Measurements from ENCODE around the gene RCAN2. TPM values are rescaled to one million over a fixed set of nuclear protein-coding genes. Genes with fewer than 3 reads are reported as not detected.
A peak's percentile ranks its signal among the peaks of the same experiment; 100 is the strongest.
"Not testable (repeated sequence)": the region's sequence is repeated elsewhere in the genome, so short reads cannot be mapped to it uniquely, and the experiment has no call there.

RCAN2 gene
- total RNA-seq, 2 experiments from 2014 or later, result 2.8 to 3.1 TPM

DNA sequence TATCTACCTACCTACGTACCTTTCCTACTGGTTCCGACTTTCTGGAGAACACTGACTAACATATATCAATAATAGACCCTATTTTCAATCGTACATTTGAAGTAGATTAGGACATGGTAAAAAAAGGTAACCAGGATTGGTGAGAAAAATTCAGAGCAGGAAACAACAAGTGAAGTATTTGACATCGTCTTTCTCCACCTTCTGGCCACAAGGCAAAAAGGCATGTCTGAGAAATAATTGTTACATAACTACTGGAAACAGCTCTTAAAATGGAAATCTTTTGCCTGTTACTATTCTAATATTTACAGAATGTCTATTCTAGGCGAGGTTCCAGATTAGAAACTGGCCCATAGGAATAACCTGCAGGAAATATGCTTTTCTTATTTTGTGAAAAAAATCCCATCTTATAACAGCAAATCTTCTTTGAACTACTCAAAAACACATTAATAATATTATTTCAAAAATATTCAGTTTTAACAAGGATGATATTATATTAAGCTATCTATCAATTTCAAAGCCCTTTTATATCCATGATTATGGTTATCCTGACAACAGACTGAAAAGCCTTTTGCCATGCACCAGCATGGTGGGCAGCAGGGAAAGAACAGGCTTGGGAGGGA lies 80.8 kb downstream of the RCAN2 start:
- Mint-ChIP-seq H3K36me3 (ENCODE audit: low read depth) (no peaks in the 10 kb centered on the region), H3K27me3 (peaks cover 5% of the 10 kb centered on the region), H3K4me1 (no peaks in the 10 kb centered on the region), H3K27ac (no peak overlapping the region), H3K4me3 (no peak overlapping the region), H3K9me3 (no peaks in the 10 kb centered on the region)
- POLR2A ChIA-PET, result no interaction called here
- CTCF ChIA-PET, result interaction anchor here (0.7 to 8.6 kb wide), 15 partner anchors 11 to 480 kb away, joined by 3 to 67 read pairs (median 3); no protein-coding TSS in a partner anchor
- DNase-seq, result peak; percentile 26

DNA sequence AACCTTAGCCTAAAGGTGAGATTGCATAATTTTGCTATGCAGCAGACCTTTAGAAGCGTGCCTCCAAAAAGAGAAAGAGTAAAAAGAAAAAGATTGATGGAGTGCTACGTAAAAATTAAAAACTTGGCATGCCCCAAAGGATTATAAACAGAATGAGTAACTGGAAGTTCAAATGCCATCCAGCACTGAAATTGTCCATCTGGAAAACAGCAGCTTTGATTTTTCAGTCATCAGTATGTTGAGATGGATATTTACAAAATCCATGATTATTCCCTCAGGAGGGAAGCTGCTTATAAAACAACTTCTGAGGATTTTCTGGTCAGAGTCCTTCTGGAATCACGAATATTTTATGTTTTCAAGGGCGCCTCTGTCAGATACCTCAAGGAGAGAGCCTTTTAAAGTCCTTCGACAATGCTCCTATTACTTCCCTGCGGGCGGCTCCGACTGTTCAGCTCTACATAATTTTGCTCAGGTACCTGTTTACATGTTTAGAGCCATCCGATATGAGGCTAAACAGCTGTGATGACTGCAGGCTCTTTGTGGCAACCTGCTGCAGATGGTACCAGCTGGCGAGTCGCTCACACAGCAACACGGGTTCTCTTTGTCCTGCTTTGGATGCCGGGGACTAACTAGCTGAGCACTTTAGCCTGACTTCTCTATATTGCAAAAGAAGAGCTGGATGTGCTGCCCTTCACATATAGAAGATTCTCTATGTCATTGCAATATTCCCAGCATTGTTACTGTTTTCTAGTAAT lies 83.3 kb downstream of the RCAN2 start:
- H3K4me1 Mint-ChIP-seq, result no peaks in the 10 kb centered on the region
- H3K36me3 Mint-ChIP-seq (ENCODE audit: low read depth), result no peaks in the 10 kb centered on the region
- no peak overlapping the region for H3K4me3 Mint-ChIP-seq
- DNase-seq, result no peak
- H3K9me3 Mint-ChIP-seq, result no peaks in the 10 kb centered on the region
- POLR2A ChIA-PET, result interaction anchor here (0.8 kb wide), 1 partner anchor 318 kb away, joined by 3 read pairs; no protein-coding TSS in a partner anchor
- no peaks in the 10 kb centered on the region for H3K27me3 Mint-ChIP-seq
- H3K27ac Mint-ChIP-seq, result no peak overlapping the region
- CTCF ChIA-PET, result interaction anchor here (1.1 to 8.6 kb wide), 2 partner anchors 186 to 318 kb away, joined by 5 to 67 read pairs; no protein-coding TSS in a partner anchor

DNA sequence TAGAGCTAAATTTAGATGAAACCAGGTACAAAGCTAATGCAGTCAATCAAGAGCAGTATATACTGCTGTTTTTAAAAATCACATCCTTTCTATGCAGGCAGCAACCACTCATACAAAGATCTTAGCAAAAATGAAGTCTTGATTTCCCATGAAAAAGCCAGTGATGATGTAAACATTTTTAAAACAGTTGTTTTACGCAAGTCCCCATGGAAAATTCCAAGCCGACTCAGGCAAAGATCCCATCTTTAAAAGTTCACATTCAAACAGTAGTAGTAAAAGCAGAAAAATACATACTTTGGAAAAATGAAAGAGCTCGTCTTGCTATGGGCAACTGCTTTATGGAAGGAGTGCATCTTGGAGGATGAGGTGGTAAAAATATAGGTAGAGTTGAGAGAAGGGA lies 84.0 kb downstream of the RCAN2 start:
- no peak overlapping the region for H3K27ac Mint-ChIP-seq
- no peak overlapping the region for H3K4me3 Mint-ChIP-seq
- ChIA-PET POLR2A (no interaction called here), CTCF (interaction anchor here (0.6 to 8.6 kb wide), 3 partner anchors 237 to 327 kb away, joined by 3 to 67 read pairs (median 3); no protein-coding TSS in a partner anchor)
- H3K27me3 Mint-ChIP-seq, result no peaks in the 10 kb centered on the region
- H3K9me3 Mint-ChIP-seq, result no peaks in the 10 kb centered on the region
- no peaks in the 10 kb centered on the region for H3K4me1 Mint-ChIP-seq
- DNase-seq, result no peak
- H3K36me3 Mint-ChIP-seq (ENCODE audit: low read depth), result no peaks in the 10 kb centered on the region

DNA sequence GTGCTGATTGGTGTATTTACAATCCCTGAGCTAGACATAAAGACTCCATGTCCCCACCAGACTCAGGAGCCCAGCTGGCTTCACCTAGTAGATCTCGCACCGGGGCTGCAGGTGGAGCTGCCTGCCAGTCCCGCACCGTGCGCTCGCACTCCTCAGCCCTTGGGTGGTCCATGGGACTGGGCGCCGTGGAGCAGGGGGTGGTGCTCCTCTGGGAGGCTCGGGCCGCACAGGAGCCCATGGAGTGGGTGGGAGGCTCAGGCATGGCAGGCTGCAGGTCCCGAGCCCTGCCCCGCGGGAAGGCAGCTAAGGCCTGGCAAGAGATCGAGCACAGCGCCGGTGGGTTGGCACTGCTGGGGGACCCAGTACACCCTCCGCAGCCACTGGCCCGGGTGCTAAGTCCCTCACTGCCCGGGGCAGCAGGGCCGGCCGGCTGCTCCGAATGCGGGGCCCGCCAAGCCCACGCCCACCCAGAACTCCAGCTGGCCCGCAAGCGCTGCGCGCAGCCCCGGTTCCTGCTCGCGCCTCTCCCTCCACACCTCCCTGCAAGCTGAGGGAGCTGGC lies 85.5 kb downstream of the RCAN2 start:
- POLR2A ChIA-PET, result not testable (repeated sequence)
- CTCF ChIA-PET, result interaction anchor here (8.6 kb wide), 1 partner anchor 315 kb away, joined by 67 read pairs; no protein-coding TSS in a partner anchor

DNA sequence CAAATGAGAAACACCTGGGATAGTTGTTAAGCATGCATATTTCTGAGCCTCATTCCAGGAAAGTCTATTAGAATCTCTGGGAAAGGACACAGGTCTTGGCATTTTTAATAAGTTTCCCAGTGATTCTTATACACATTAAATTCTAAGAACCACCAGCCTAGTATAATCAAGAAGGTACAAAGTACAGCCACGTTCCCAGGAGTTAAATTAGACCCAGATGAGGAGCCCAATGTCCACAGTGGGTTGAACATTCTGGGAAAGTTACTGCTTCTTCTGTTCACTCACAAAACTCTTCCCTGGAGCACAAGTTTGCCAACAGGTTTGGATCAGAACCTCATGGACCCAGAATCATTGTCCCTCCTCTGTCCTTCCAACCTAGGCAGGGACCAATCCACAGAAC lies 90.4 kb downstream of the RCAN2 start:
- ChIA-PET CTCF (interaction anchor here (0.6 kb wide), 1 partner anchor 353 kb away, joined by 3 read pairs; no protein-coding TSS in a partner anchor), POLR2A (no interaction called here)
- DNase-seq, result no peak
- H3K27ac Mint-ChIP-seq, result no peak overlapping the region
- no peaks in the 10 kb centered on the region for H3K9me3 Mint-ChIP-seq
- no peaks in the 10 kb centered on the region for H3K36me3 Mint-ChIP-seq (ENCODE audit: low read depth)
- peaks cover 9% of the 10 kb centered on the region for H3K27me3 Mint-ChIP-seq
- no peaks in the 10 kb centered on the region for H3K4me1 Mint-ChIP-seq
- no peak overlapping the region for H3K4me3 Mint-ChIP-seq

More for the DNA sequence above, 85.5 kb downstream of the RCAN2 start:
- H3K27ac Mint-ChIP-seq; H3K4me3 Mint-ChIP-seq; DNase-seq; H3K36me3 Mint-ChIP-seq (ENCODE audit: low read depth); H3K9me3 Mint-ChIP-seq; H3K27me3 Mint-ChIP-seq; H3K4me1 Mint-ChIP-seq: not testable (repeated sequence)

DNA sequence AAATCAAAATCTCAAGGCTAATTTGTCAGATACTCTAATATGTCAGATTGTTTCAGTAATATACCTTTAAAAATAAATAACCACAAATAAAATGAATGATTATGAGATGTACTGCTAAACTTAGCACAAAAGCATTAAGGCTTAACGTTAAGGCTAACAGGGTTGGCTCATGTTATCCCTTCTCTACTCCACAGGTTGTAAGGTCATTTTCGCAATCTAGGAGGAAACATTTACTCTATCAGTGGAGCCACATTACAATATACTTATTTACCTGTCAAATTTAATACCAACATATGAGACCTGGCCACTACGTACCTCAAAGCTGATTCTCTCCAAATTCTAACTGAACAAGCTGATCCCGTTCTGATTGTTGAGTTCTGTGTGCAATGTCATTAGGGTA lies 95.7 kb downstream of the RCAN2 start:
- ChIA-PET CTCF (no interaction called here), POLR2A (no interaction called here)
- no peak for DNase-seq
- H3K9me3 Mint-ChIP-seq, result no peaks in the 10 kb centered on the region
- H3K27me3 Mint-ChIP-seq, result peaks cover 34% of the 10 kb centered on the region
- H3K36me3 Mint-ChIP-seq (ENCODE audit: low read depth), result no peaks in the 10 kb centered on the region
- H3K4me3 Mint-ChIP-seq, result no peak overlapping the region
- H3K27ac Mint-ChIP-seq, result no peak overlapping the region
- H3K4me1 Mint-ChIP-seq, result no peaks in the 10 kb centered on the region

DNA sequence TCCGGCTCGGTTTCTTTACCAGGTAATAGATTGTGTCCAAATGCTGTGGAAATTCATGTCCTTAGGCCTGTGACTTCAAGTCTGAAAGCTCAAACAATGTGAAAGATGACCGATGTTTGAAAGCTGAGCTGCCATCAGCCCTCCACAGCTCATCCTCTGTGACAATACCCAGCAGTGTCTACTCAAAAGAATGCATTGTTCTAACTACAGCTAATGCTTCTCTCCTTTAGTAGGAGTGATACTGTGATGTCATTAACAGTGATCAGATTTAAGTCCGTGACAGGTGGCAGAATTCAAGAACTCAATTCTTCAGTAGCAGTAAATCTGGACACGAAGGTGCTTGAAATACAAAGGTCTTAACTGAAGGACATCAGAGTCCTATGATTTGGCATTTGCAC lies 97.3 kb downstream of the RCAN2 start:
- Mint-ChIP-seq H3K27ac (no peak overlapping the region), H3K9me3 (no peaks in the 10 kb centered on the region), H3K27me3 (peaks cover 27% of the 10 kb centered on the region), H3K4me1 (no peaks in the 10 kb centered on the region), H3K4me3 (no peak overlapping the region), H3K36me3 (ENCODE audit: low read depth) (no peaks in the 10 kb centered on the region)
- DNase-seq, result no peak
- ChIA-PET POLR2A (no interaction called here), CTCF (no interaction called here)

DNA sequence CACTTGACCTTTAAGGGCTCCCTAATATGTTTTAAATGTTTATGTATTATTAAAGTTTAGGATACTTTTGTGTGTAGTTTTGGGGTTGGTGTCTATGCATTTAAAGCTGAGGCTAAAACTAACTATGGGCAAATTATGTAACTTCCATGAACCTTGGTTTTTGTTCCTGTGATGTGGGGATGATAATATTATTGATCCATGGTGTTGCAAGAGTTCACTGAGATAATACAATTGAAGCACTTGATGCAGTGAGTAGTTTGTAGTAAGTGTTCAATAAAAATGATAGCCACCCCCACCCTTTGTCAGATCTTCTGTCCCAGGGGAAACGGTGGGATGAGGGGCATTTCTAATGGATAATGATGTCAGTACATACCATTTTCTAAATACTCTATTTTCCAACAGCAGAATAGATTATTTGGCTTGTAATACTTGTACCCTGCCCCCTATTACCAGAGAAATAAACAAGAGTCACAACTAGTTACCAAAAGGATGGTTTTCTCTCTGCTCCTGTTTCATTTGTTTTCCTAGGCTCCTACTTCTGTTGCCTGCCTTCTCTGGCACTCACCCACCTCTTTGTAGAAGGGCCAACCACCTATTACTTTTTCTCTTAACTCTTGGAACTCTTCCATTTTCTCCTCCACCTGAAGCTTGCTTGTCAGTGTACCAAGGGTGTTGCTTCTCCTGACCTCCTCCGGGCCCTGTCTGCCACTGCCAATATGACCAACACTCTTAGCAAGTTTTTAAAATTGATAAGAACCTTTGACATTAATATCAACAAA lies 97.9 kb downstream of the RCAN2 start:
- peaks cover 25% of the 10 kb centered on the region for H3K27me3 Mint-ChIP-seq
- no peaks in the 10 kb centered on the region for H3K9me3 Mint-ChIP-seq
- H3K4me1 Mint-ChIP-seq, result no peaks in the 10 kb centered on the region
- H3K27ac Mint-ChIP-seq, result no peak overlapping the region
- no peak for DNase-seq
- H3K4me3 Mint-ChIP-seq, result no peak overlapping the region
- CTCF ChIA-PET, result no interaction called here
- no peaks in the 10 kb centered on the region for H3K36me3 Mint-ChIP-seq (ENCODE audit: low read depth)
- POLR2A ChIA-PET, result no interaction called here

DNA sequence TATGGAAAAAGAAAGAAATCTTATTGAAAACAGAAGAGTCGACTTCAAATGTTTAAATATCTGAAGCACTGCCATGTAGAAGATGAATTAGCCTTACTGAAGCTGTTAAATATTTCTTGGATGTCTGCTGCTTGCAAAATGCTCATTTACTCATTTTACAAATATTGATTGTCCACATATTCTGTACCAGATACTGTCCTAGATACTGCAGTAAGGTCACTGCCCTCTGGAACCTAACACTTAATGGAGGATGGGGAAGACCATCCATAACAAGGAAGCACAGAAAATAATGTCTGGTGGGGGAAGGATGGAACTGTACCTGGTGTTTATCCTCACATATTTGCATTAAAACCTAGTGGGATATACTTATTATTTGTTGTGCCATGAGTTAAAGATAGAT lies 99.0 kb downstream of the RCAN2 start:
- H3K9me3 Mint-ChIP-seq, result no peaks in the 10 kb centered on the region
- no peaks in the 10 kb centered on the region for H3K4me1 Mint-ChIP-seq
- peaks cover 25% of the 10 kb centered on the region for H3K27me3 Mint-ChIP-seq
- no peak overlapping the region for H3K4me3 Mint-ChIP-seq
- no peak overlapping the region for H3K27ac Mint-ChIP-seq
- no peak for DNase-seq
- no peaks in the 10 kb centered on the region for H3K36me3 Mint-ChIP-seq (ENCODE audit: low read depth)
- ChIA-PET POLR2A (no interaction called here), CTCF (no interaction called here)

DNA sequence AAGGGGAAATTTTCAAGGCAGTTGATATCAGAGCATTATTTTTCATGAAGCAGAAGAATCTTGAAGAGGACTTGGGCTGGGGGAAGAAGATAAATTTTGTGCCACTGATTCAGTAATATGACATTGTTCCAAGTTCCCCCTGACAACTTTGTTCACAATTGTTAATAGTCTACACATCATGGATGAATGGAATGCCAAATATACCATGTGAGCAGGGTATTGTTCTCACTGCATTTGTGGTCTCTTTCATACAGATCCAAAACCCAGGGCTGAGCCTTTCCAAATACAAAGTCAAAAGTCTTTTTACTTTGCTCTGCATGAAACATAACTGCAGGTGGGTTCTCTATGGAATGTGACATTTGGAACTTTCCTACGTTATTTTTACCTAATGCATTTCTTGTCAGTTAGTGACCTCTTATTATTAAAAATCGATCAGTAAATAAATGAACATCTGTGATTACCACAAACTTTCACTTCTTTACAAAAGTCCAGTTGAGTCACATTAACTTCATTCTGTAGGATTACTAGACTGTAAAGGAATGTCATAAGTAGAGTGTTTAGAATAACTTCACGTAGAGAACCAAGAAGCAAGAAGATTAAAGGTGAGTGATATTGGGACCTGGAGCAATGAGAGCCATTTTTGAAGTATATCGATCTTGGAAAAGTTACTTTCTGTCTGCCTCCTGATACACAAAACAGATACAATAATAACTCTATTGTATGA lies 100.9 kb downstream of the RCAN2 start:
- no peak overlapping the region for H3K27ac Mint-ChIP-seq
- POLR2A ChIA-PET, result no interaction called here
- CTCF ChIA-PET, result no interaction called here

DNA sequence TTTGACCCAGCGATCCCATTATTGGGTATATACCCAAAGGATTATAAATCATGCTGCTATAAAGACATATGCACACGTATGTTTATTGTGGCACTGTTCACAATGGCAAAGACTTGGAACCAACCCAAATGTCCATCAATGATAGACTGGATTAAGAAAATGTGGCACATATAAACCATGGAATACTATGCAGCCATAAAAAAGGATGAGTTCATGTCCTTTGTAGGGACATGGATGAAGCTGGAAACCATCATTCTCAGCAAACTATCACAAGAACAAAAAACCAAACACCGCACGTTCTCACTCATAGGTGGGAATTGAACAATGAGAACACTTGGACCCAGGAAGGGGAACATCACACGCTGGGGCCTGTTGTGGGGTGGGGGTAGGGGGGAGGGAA lies 103.5 kb downstream of the RCAN2 start:
- H3K27ac Mint-ChIP-seq; CTCF ChIA-PET; H3K36me3 Mint-ChIP-seq (ENCODE audit: low read depth); POLR2A ChIA-PET; DNase-seq; H3K9me3 Mint-ChIP-seq; H3K4me1 Mint-ChIP-seq; H3K4me3 Mint-ChIP-seq: not testable (repeated sequence)
- peaks cover 21% of the 10 kb centered on the region for H3K27me3 Mint-ChIP-seq

More for the DNA sequence above, 100.9 kb downstream of the RCAN2 start:
- Mint-ChIP-seq H3K4me1 (no peaks in the 10 kb centered on the region), H3K4me3 (no peak overlapping the region), H3K36me3 (ENCODE audit: low read depth) (no peaks in the 10 kb centered on the region), H3K27me3 (peaks cover 22% of the 10 kb centered on the region), H3K9me3 (no peaks in the 10 kb centered on the region)
- no peak for DNase-seq

DNA sequence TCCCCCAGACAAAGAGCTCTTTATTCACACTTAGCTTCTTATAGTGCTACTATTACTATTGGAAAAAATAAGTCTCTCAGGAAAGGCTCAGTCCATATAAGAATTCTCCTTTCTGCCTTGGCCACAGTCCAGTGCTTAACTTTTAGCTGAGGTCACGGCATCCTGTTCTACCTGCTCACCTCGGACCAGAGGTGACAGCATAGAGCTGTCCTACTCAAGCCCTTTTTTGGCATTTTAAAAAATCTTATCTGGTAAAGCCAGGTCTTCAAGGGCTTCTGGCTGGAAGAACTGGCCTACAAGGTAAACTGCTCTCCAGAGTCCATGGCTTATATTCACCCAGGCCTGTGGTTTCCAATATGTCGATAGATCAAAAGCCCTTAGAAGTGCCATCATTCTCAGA lies 109.7 kb downstream of the RCAN2 start:
- peaks cover 6% of the 10 kb centered on the region for H3K27me3 Mint-ChIP-seq
- no peaks in the 10 kb centered on the region for H3K36me3 Mint-ChIP-seq (ENCODE audit: low read depth)
- H3K9me3 Mint-ChIP-seq, result no peaks in the 10 kb centered on the region
- H3K4me1 Mint-ChIP-seq, result peaks cover 3% of the 10 kb centered on the region
- ChIA-PET CTCF (no interaction called here), POLR2A (no interaction called here)
- no peak overlapping the region for H3K4me3 Mint-ChIP-seq
- no peak for DNase-seq
- H3K27ac Mint-ChIP-seq, result no peak overlapping the region

DNA sequence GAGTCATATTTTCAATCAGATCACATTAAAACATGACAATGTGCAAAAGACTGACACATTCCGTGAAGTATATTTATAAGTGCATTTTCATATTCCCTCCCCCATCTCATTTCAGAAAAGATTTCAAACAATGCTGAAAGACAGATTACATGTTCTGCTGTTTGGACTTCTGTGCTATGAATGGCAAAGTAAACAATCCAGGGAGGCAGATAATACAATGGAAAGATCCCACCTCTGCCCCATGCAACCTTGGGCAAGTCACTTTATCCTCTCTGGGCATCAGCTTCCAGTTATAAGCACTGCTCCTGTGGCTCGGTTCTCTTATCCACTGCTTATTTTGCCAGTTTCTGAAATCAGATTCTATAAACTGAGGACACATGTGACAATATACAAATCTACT lies 110.2 kb downstream of the RCAN2 start:
- Mint-ChIP-seq H3K27ac (no peak overlapping the region), H3K36me3 (ENCODE audit: low read depth) (no peaks in the 10 kb centered on the region), H3K9me3 (no peaks in the 10 kb centered on the region), H3K4me3 (no peak overlapping the region), H3K27me3 (peaks cover 6% of the 10 kb centered on the region), H3K4me1 (peaks cover 7% of the 10 kb centered on the region)
- no peak for DNase-seq
- ChIA-PET POLR2A (no interaction called here), CTCF (no interaction called here)
